T-helper 9 cell (primary cell): Measurements from ENCODE around the gene NRDE2.
"Not testable (repeated sequence)": the region's sequence is repeated elsewhere in the genome, so short reads cannot be mapped to it uniquely, and the experiment has no call there.

ENCODE experiments used
- DNase-seq: peaks from one replicate; pipeline ENCODE4 v3.0.0-alpha.2; 2020

Gene NRDE2

GRCh38 chr14:90266441-90267154 is 65.1 kb downstream of the NRDE2 start:
- DNase-seq = no peak

GRCh38 chr14:90263748-90264449 is 67.8 kb downstream of the NRDE2 start:
- no peak for DNase-seq

- DNase-seq = peak; percentile 80
Measured at GRCh38 chr14:90256354-90257131, 75.2 kb downstream of the NRDE2 start, which contains the start of gene PSMC1. Gene PSMC1, plus strand, starts transcription at chr14:90256553. Its CDS starts 45 bp downstream, at chr14:90256598.

GRCh38 chr14:90255871-90256270 is 75.9 kb downstream of the NRDE2 start:
- DNase-seq = no peak

GRCh38 chr14:90253826-90254225 is 77.9 kb downstream of the NRDE2 start:
- no peak for DNase-seq

- no peak for DNase-seq
Measured at GRCh38 chr14:90248594-90248993, 83.1 kb downstream of the NRDE2 start.

- DNase-seq = not testable (repeated sequence)
Measured at GRCh38 chr14:90247441-90247840, 84.3 kb downstream of the NRDE2 start.

GRCh38 chr14:90246936-90247335 is 84.8 kb downstream of the NRDE2 start:
- DNase-seq = no peak

GRCh38 chr14:90242444-90242843 is 89.3 kb downstream of the NRDE2 start:
- DNase-seq = no peak

- no peak for DNase-seq
Measured at GRCh38 chr14:90239139-90239538, 92.6 kb downstream of the NRDE2 start.

GRCh38 chr14:90235179-90235976 is 96.4 kb downstream of the NRDE2 start:
- peak; percentile 56 for DNase-seq

- DNase-seq = not testable (repeated sequence)
Measured at GRCh38 chr14:90229942-90230341, 101.8 kb downstream of the NRDE2 start.

GRCh38 chr14:90228478-90228877 is 103.3 kb downstream of the NRDE2 start:
- no peak for DNase-seq
